Prostate gland (tissue), 2 donors: ENCODE measurements around the gene COL4A3. TPM values are rescaled to one million over a fixed set of nuclear protein-coding genes. Genes with fewer than 3 reads are reported as not detected.

Experiments used
- DNase-seq: peaks from one replicate; pipeline ENCODE4 v3.0.0-alpha.2; 2019; ENCODE audit warnings: low spot score
- H3K27ac ChIP-seq, 2 donors: fragments of 200-600 bp; sonication (generic); 2 replicates each; pipeline ENCODE4 v1.5.1; 2017 to 2019
- H3K27me3 ChIP-seq: fragments of 200-600 bp; sonication (generic); replicated peaks from 2 replicates; pipeline ENCODE4 v1.5.1; 2019; ENCODE audit not compliant: insufficient read depth
- H3K36me3 ChIP-seq, 2 donors: fragments of 200-600 bp; sonication (generic); 1 replicate in 1 of 2; 2 replicates in 1 of 2; pipeline versions ENCODE4 v1.5.1 to v1.8.1; 2017 to 2019
- H3K4me1 ChIP-seq: fragments of 200-600 bp; sonication (generic); replicated peaks from 2 replicates; pipeline ENCODE4 v1.5.1; 2019
- H3K4me3 ChIP-seq, 2 donors: fragments of 200-600 bp; sonication (generic); 2 replicates each; pipeline ENCODE4 v1.5.1; 2017 to 2019
- H3K9me3 ChIP-seq: fragments of 200-600 bp; sonication (generic); 2 replicates; pipeline ENCODE4 v1.5.1; 2017
- POLR2A ChIP-seq: fragments of 450-650 bp; IDR thresholded peaks from one replicate; pipeline ENCODE4 v1.6.1; 2016; ENCODE audit warnings: antibody characterized with exemption, mild to moderate bottlenecking
- POLR2AphosphoS5 ChIP-seq: sonication (generic); formaldehyde crosslinking; IDR thresholded peaks from one replicate; pipeline ENCODE4 v1.6.1; 2017; ENCODE audit warnings: antibody characterized with exemption
- WGBS: methylation state at CpG from one replicate; pipeline ENCODE4 v1.1.5; 2018; 5-methylcytosine and 5-hydroxymethylcytosine counted together
- intact Hi-C: fragments of 100-400 bp; cut with DNase I; formaldehyde crosslinking; loops from one replicate; pipeline ENCODE4 v1.14.2; 2022
- total RNA-seq, 2 donors: library from RNA; depleted of rRNA; stranded (reverse); fragments of >200 nt; gene quantifications; one replicate each; pipeline ENCODE4 v1.1.0, GENCODE V29; 2016
- TF ChIP-seq, protein P1 (sequence below), 4 experiments: fragments of 200-600 bp in 2 of 4; fragments of 450-650 bp in 2 of 4; sonication (generic) in 2 of 4; IDR thresholded peaks; 1 replicate in 3 of 4; 2 replicates in 1 of 4; pipeline ENCODE4 v1.5.1; 2016 to 2019; ENCODE audit warnings: antibody characterized with exemption in 4 of 4, mild to moderate bottlenecking in 2 of 4, moderate library complexity in 2 of 4

Gene COL4A3
- total RNA-seq, 2 donors from 2014 or later: 3.5 to 7.0 TPM

DNA sequence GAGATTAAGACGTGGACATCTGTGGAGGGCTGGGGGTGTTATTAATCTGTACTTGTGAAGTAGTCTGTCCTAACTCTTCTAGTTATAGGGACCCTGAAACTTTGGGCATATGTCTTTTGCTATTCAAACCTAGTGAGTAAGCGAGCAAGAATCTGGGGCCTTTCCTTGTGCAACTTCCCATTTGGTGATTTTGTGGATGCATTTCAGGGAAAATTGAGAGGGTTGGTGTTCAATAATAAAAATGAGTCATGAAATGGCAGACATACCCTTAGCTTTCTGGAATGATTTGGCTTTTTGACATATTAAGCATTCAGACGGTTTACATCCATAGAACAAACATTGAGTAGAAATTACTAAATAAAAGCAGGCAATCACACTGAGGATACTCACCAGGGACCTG, 17.4 kb upstream of the COL4A3 start:
- no peaks in the 10 kb centered on the region for H3K27me3 ChIP-seq
- H3K4me1 ChIP-seq: no peaks in the 10 kb centered on the region
- no peak overlapping the region for H3K27ac ChIP-seq
- no peaks in the 10 kb centered on the region for H3K9me3 ChIP-seq
- 76% methylated on average over 3 of the region's 3 CpGs for WGBS
- intact Hi-C loops: no loop called here
- H3K36me3 ChIP-seq: no peaks in the 10 kb centered on the region
- no peak for TF ChIP-seq POLR2AphosphoS5
- TF ChIP-seq POLR2A: no peak
- TF ChIP-seq, protein P1, sequence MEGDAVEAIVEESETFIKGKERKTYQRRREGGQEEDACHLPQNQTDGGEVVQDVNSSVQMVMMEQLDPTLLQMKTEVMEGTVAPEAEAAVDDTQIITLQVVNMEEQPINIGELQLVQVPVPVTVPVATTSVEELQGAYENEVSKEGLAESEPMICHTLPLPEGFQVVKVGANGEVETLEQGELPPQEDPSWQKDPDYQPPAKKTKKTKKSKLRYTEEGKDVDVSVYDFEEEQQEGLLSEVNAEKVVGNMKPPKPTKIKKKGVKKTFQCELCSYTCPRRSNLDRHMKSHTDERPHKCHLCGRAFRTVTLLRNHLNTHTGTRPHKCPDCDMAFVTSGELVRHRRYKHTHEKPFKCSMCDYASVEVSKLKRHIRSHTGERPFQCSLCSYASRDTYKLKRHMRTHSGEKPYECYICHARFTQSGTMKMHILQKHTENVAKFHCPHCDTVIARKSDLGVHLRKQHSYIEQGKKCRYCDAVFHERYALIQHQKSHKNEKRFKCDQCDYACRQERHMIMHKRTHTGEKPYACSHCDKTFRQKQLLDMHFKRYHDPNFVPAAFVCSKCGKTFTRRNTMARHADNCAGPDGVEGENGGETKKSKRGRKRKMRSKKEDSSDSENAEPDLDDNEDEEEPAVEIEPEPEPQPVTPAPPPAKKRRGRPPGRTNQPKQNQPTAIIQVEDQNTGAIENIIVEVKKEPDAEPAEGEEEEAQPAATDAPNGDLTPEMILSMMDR (IDR thresholded peaks at IDR 0.05): no peak
- DNase-seq: no peak
- no peak overlapping the region for H3K4me3 ChIP-seq

DNA sequence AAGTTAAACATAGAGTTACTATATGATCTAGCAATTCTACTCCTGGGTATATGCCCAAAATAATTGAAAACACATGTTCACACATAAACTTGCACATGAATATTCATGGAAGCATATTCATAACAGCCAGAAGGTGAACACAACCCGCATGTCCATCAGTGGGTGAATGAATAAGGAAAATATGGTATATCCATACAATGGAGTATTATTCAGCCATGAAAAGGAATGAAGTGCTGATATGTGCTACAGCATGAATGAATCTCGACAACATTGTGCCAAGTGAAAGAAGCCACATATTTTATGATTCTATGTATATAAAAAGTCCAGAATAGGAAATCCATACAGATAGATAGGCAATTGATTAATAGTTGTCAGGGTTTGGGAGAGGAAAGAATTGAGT, 16.3 kb upstream of the COL4A3 start:
- WGBS: 93% methylated on average over 2 of the region's 2 CpGs
- intact Hi-C loops: no loop called here
- TF ChIP-seq POLR2AphosphoS5 (no peak), POLR2A (no peak)
- TF ChIP-seq, protein P1 (IDR thresholded peaks at IDR 0.05): no peak
- H3K36me3 ChIP-seq: no peaks in the 10 kb centered on the region
- H3K9me3 ChIP-seq: no peaks in the 10 kb centered on the region
- H3K4me3 ChIP-seq: no peak overlapping the region
- no peaks in the 10 kb centered on the region for H3K4me1 ChIP-seq
- H3K27ac ChIP-seq: no peak overlapping the region
- no peak for DNase-seq
- H3K27me3 ChIP-seq: no peaks in the 10 kb centered on the region

DNA sequence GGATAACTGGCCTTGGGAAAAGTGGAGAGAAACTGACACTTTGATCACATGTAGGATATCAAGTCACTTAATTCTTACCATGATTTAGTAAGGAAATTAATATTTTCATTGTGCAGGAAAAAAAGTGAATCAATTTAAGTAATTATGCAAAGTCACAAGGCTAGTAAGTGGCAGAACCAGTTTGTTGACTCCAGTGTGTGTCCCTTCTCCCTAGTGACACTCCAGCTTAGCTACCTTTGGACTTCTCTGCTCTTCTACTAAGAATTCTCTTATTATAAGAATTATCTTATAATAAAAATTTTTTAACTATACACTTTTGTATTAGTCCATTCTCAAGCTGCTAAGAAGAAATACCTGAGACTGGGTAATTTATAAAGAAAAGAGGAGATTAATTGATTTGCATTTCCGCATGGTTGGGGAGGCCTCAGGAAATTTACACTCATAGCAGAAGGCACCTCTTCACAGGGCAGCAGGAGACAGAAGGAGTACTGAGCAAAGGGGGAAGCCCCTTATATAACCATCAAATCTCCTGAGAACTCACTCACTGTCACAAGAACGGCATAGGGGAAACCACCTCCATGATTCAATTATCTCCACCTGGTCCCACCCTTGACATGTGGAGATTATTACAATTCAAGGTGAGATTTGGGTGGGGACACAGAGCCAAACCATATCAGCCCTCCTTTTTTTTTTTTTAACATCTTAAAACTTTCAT, 14.0 kb upstream of the COL4A3 start:
- no peaks in the 10 kb centered on the region for H3K36me3 ChIP-seq
- intact Hi-C loops: no loop called here
- no peaks in the 10 kb centered on the region for H3K4me1 ChIP-seq
- no peak overlapping the region for H3K27ac ChIP-seq
- no peaks in the 10 kb centered on the region for H3K9me3 ChIP-seq
- TF ChIP-seq POLR2A (no peak), POLR2AphosphoS5 (no peak)
- TF ChIP-seq, protein P1 (IDR thresholded peaks at IDR 0.05): no peak
- no peak for DNase-seq
- 90% methylated on average over 2 of the region's 2 CpGs for WGBS
- H3K4me3 ChIP-seq: no peak overlapping the region
- H3K27me3 ChIP-seq: no peaks in the 10 kb centered on the region

DNA sequence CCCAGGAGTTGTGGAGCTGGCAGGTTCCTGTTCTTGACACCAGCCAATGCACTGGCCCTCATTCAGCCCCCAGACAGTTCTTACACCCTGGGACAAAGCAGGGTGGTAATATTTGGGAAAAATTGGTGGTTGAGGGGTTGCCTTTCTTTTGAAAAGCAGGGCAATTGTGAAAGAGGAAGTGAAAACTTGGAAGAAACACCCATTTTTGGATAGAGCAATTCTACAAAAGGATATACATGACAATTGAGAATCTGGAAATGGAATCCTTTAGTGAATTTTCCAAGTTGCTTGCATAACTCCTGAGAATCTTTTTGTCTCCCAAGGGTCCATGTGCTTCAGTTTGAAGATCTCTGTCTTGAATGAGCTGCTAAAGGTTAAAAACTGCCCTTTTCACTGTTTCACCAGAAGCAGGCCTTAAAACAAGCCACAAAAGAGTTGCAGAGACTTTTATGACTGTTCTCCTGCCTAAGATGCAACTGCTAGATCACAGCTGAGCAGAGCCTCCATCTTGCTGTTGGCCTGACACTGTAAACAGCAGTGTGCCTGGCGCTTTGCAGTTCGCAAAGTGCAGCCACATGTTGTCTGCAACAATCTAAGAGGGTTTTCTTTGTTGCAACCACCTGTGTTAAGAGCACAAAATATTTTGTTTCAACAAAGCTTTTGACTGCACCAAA, 12.2 kb upstream of the COL4A3 start:
- no peak overlapping the region for H3K4me3 ChIP-seq
- no peaks in the 10 kb centered on the region for H3K9me3 ChIP-seq
- intact Hi-C loops: no loop called here
- no peak for DNase-seq
- 89% methylated on average over 2 of the region's 2 CpGs for WGBS
- no peaks in the 10 kb centered on the region for H3K36me3 ChIP-seq
- no peaks in the 10 kb centered on the region for H3K4me1 ChIP-seq
- no peaks in the 10 kb centered on the region for H3K27me3 ChIP-seq
- H3K27ac ChIP-seq: no peak overlapping the region
- TF ChIP-seq POLR2A: no peak
- no peak for TF ChIP-seq POLR2AphosphoS5
- TF ChIP-seq, protein P1 (IDR thresholded peaks at IDR 0.05): no peak

DNA sequence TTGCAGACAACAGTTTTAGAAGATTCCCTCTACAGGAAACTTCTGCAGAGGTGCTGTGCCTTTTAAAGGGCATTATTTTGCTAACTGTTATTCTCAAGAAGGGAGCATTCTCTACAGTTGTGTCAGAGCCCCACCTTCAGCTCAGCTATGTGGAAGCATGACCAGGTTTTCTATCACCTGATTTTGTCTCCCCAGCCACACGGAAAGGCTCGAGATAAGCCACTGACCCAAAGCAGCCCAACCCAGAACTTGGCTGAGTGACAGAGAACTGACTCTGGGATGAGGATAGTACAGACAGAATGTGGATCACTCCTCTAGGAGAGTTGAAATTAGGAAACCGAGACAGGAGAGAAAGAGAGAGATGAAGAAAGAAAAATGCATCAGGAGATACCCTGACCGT, 11.1 kb upstream of the COL4A3 start:
- no peaks in the 10 kb centered on the region for H3K36me3 ChIP-seq
- H3K4me1 ChIP-seq: no peaks in the 10 kb centered on the region
- no peak overlapping the region for H3K4me3 ChIP-seq
- no peak for DNase-seq
- intact Hi-C loops: no loop called here
- no peak for TF ChIP-seq POLR2A
- TF ChIP-seq, protein P1 (IDR thresholded peaks at IDR 0.05): no peak
- WGBS: 81% methylated on average over 4 of the region's 4 CpGs
- H3K27ac ChIP-seq: no peak overlapping the region
- no peaks in the 10 kb centered on the region for H3K9me3 ChIP-seq
- H3K27me3 ChIP-seq: no peaks in the 10 kb centered on the region
